Ovary (tissue), 3 donors: Measurements from ENCODE around the gene PGF.

Source experiments
- EP300 ChIP-seq: sonication (generic); formaldehyde crosslinking; IDR thresholded peaks from one replicate; pipeline ENCODE4 v1.6.1; 2017; ENCODE audit warnings: antibody characterized with exemption
- POLR2A ChIP-seq: fragments of 450-650 bp; IDR thresholded peaks from one replicate; pipeline ENCODE4 v1.6.1; 2017; ENCODE audit warnings: antibody characterized with exemption, mild to moderate bottlenecking, moderate library complexity
- TF ChIP-seq, protein P1 (sequence below), 3 donors: fragments of 450-650 bp in 2 of 3; fragments of 200-600 bp in 1 of 3; IDR thresholded peaks; one replicate each; pipeline versions ENCODE4 v1.5.1 to v1.8.0; 2016 to 2022; ENCODE audit warnings: antibody characterized with exemption in 3 of 3, mild to moderate bottlenecking in 1 of 3
- donor health status: DM: no; HTN: no; CAD: no.

- TF ChIP-seq, protein P1, sequence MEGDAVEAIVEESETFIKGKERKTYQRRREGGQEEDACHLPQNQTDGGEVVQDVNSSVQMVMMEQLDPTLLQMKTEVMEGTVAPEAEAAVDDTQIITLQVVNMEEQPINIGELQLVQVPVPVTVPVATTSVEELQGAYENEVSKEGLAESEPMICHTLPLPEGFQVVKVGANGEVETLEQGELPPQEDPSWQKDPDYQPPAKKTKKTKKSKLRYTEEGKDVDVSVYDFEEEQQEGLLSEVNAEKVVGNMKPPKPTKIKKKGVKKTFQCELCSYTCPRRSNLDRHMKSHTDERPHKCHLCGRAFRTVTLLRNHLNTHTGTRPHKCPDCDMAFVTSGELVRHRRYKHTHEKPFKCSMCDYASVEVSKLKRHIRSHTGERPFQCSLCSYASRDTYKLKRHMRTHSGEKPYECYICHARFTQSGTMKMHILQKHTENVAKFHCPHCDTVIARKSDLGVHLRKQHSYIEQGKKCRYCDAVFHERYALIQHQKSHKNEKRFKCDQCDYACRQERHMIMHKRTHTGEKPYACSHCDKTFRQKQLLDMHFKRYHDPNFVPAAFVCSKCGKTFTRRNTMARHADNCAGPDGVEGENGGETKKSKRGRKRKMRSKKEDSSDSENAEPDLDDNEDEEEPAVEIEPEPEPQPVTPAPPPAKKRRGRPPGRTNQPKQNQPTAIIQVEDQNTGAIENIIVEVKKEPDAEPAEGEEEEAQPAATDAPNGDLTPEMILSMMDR (IDR thresholded peaks at IDR 0.05), result no peak
- TF ChIP-seq POLR2A (no peak), EP300 (no peak)
These were observed 24.3 kb upstream of the PGF start for GRCh38 chr14:74979442-74980397.
